ENCODE data around the gene PTPRR. TPM values are rescaled to one million over a fixed set of nuclear protein-coding genes. Genes with fewer than 3 reads are reported as not detected.

Gene PTPRR
- total and polyA plus RNA-seq, 2 donors from 2014 or later: 0.50 to 0.86 TPM

- Histone ChIP-seq H3K4me1 (ENCODE audit: control insufficient read depth in 2 of 3, insufficient read depth in 2 of 3, low read depth in 1 of 3, low read length in 3 of 3) (peaks cover 0 to 3% (median 3%) of the 10 kb centered on the region in 3 donors), H3K4me3 (ENCODE audit: low read length in 3 of 3) (no peak overlapping the region), H3K9ac (ENCODE audit: low read length in 3 of 3) (no peak overlapping the region), H3K27me3 (ENCODE audit: control insufficient read depth, insufficient read depth, low read length) (no peaks in the 10 kb centered on the region), H3K9me3 (ENCODE audit: control insufficient read depth in 2 of 3, insufficient read depth in 1 of 3, low read length in 3 of 3) (no peaks in the 10 kb centered on the region), H3K36me3 (ENCODE audit: control insufficient read depth in 2 of 3, insufficient read depth in 3 of 3, low read length in 3 of 3) (no peaks in the 10 kb centered on the region), H3K27ac (ENCODE audit: low read depth in 2 of 2, low read length in 2 of 2) (no peak overlapping the region)
- intact Hi-C loops (cut with DNase I): no loop called here
- TF ChIP-seq CTCF (IDR thresholded peaks at IDR 0.05; ENCODE audit: borderline replicate concordance, extremely low read depth, insufficient read depth): no peak
- FAIRE-seq: no peak
- no peak for DNase-seq
Observed at GRCh38 chr12:70641691-70642090, 278.8 kb downstream of the PTPRR start.

GRCh38 chr12:70640901-70641300 lies 279.6 kb downstream of the PTPRR start:
- peaks cover 0 to 3% (median 3%) of the 10 kb centered on the region in 3 donors for H3K4me1 ChIP-seq (ENCODE audit: control insufficient read depth in 2 of 3, insufficient read depth in 2 of 3, low read depth in 1 of 3, low read length in 3 of 3)
- no peak for TF ChIP-seq CTCF (IDR thresholded peaks at IDR 0.05; ENCODE audit: borderline replicate concordance, extremely low read depth, insufficient read depth)
- H3K4me3 ChIP-seq (ENCODE audit: low read length in 3 of 3): no peak overlapping the region
- FAIRE-seq: no peak
- H3K27me3 ChIP-seq (ENCODE audit: control insufficient read depth, insufficient read depth, low read length): no peaks in the 10 kb centered on the region
- H3K9ac ChIP-seq (ENCODE audit: low read length in 3 of 3): no peak overlapping the region
- H3K27ac ChIP-seq (ENCODE audit: low read depth in 2 of 2, low read length in 2 of 2): no peak overlapping the region
- no peaks in the 10 kb centered on the region for H3K36me3 ChIP-seq (ENCODE audit: control insufficient read depth in 2 of 3, insufficient read depth in 3 of 3, low read length in 3 of 3)
- intact Hi-C loops (cut with DNase I): no loop called here
- DNase-seq: no peak
- no peaks in the 10 kb centered on the region for H3K9me3 ChIP-seq (ENCODE audit: control insufficient read depth in 2 of 3, insufficient read depth in 1 of 3, low read length in 3 of 3)

GRCh38 chr12:70639535-70639934 lies 281.0 kb downstream of the PTPRR start:
- H3K27ac ChIP-seq (ENCODE audit: low read depth in 2 of 2, low read length in 2 of 2): no peak overlapping the region
- no peaks in the 10 kb centered on the region for H3K4me1 ChIP-seq (ENCODE audit: control insufficient read depth in 2 of 3, insufficient read depth in 2 of 3, low read depth in 1 of 3, low read length in 3 of 3)
- intact Hi-C loops (cut with DNase I): no loop called here
- no peaks in the 10 kb centered on the region for H3K9me3 ChIP-seq (ENCODE audit: control insufficient read depth in 2 of 3, insufficient read depth in 1 of 3, low read length in 3 of 3)
- no peaks in the 10 kb centered on the region for H3K27me3 ChIP-seq (ENCODE audit: control insufficient read depth, insufficient read depth, low read length)
- H3K36me3 ChIP-seq (ENCODE audit: control insufficient read depth in 2 of 3, insufficient read depth in 3 of 3, low read length in 3 of 3): no peaks in the 10 kb centered on the region
- no peak for TF ChIP-seq CTCF (IDR thresholded peaks at IDR 0.05; ENCODE audit: borderline replicate concordance, extremely low read depth, insufficient read depth)
- no peak overlapping the region for H3K4me3 ChIP-seq (ENCODE audit: low read length in 3 of 3)
- no peak for FAIRE-seq
- no peak overlapping the region for H3K9ac ChIP-seq (ENCODE audit: low read length in 3 of 3)
- DNase-seq: no peak

Data from kidney (tissue), 14 donors.